Fibroblast of mammary gland (primary cell): ENCODE data around the gene NDUFV1.
"Not testable (repeated sequence)": the region's sequence is repeated elsewhere in the genome, so short reads cannot be mapped to it uniquely, and the experiment has no call there.

Source experiments
- DNase-seq: peaks from one replicate; pipeline ENCODE4 v3.0.0-alpha.2; 2010; ENCODE audit warnings: low read depth
- H3K4me3 ChIP-seq: 2 replicates; pipeline ENCODE4 v1.5.1; 2011; ENCODE audit warnings: low read depth, mild to moderate bottlenecking, low read length, moderate library complexity; ENCODE audit not compliant: control insufficient read depth
- CTCF ChIP-seq: conservative IDR thresholded peaks from 2 replicates; pipeline ENCODE4 v1.5.1; 2011; ENCODE audit warnings: low read depth, low read length, inconsistent platforms; ENCODE audit not compliant: control insufficient read depth, insufficient read depth

The NDUFV1 gene

DNA sequence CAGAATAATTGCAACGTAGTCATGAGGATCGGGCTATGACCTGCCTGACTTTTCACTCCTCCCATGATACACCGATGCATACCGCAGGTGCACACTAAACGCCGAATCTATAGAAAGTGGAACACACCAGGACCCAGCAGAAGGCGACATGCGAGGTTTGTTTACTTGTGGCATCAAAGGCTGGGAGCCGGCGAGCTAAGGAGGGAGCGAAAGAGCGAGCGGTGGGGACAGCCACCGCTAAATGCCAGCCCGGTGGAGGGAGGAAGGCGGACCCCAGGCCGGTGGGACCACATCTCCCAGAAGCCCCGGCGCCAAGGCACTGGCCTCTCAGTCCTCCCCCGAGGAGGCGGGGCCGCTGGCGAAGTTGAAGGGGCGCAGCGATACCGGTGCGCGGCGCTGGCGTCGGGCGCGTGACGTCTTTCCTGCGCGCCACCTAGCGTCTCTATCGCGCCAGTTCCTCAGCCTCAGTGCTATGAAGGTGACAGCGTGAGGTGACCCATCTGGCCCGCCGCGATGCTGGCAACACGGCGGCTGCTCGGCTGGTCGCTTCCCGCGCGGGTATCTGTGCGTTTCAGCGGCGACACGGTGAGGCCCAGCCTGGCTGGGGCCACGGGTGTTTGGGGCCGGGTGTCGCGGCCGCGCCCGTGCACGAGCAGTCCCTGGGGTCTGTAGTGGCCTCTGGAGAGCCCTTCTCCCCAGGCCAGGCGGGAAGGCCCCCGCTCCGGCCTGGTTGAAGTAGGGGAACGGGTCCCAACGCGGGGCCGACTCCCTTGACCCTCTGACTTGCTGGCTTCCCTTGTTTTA, at the start of gene NDUFV1:
Gene NDUFV1 (plus strand): TSS at position 445 of the 804 bp plus-strand sequence. CDS start 69 bp downstream, at position 514.
- peak within 1 kb of the TSS; percentile 93 for H3K4me3 ChIP-seq
- no peak for TF ChIP-seq CTCF
- peak; percentile 86 for DNase-seq

DNA sequence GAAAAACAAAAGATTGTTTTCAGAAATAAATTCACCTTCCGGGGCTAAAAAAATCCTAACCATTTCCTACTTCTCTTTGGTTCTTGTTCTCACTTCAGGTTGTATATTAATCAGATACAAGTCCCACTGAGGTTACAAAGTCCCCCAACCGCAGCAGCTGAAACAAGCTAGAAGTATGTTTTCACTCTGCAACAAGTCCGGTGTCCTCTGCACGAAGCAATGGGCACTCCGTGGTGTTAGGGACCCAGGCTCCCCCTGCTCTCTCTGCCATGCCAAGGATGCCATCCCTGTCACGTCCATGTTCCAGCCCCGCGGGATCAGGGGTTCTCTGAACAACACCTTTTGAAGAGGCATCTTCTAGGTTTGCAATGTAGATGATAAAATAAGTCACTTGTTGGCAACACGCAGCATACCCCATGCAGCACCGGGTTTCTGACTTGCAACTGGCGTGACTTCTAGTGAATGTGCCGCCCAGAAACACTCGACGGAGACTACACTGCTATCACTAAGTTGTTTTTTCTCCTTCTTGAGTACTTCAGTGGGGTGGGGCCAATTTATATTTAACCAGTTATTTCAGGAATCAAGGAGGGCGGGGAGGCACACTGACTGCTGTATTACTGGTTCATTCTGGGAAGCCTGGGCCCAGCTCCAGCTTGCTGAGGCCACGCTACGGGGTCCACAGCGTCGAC, 48.5 kb upstream of the NDUFV1 start:
- no peak for DNase-seq
- H3K4me3 ChIP-seq: no peak overlapping the region
- no peak for TF ChIP-seq CTCF

DNA sequence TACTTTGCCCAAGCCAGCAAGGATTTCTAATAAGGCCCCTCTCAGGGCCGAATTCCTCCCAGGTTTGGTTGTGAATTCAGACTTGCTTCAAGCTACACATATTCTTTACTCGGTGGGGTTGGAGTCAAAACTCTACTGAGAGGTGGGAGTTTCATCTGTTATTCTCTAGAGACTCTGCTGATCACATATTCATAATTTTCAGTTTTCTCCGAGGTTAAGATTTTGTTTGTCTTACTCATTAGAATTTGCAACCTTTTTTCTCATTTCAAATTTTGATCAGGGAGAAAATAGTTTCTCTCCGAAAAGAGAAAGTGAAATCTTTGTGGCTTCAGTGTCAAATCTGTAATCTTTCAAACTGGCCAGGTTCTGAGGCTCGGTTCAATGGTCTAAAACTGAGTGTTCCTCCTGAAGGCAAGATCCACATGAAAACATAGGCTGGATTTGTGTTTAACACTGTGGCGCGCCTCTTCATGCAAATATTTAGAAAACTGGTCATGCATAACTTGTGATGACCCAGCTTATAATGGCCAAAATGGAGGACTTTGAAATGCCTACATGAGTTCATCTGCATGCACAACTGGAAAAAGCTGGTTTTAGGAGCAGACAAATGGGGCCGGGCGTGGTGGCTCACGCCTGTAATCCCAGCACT, 44.6 kb upstream of the NDUFV1 start:
- no peak for TF ChIP-seq CTCF
- H3K4me3 ChIP-seq: no peak overlapping the region
- no peak for DNase-seq

- no peak overlapping the region for H3K4me3 ChIP-seq
- no peak for TF ChIP-seq CTCF
- DNase-seq: no peak
Observed at GRCh38 chr11:67562963-67563704, 43.6 kb upstream of the NDUFV1 start.

- not testable (repeated sequence) for H3K4me3 ChIP-seq
- peak; percentile 92 for DNase-seq
Observed at GRCh38 chr11:67563705-67564114, 43.0 kb upstream of the NDUFV1 start.

DNA sequence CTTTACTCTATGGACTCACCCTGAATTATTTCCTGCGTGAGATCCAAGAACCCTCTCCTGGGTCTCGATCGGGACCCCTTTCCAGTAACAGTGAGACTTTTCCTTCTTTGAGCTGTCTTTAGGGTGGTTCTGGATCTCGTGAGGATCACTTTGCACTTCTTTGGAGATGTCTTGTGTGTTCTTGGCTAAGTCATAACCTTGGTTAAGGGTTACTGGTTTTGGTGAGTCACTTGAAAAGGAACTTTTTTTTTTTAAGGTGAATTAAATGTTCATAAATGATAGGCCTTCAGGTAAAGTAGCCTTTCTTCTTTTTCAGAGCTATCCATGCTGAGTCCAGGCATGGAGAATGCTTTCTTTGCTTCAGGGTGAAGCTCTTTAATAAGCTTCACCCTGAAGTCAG, 42.5 kb upstream of the NDUFV1 start:
- TF ChIP-seq CTCF: no peak
- H3K4me3 ChIP-seq: no peak overlapping the region
- DNase-seq: peak; percentile 50
